Endothelial cell (in vitro differentiated cells): Measurements from ENCODE around the gene RSPH4A. TPM values are rescaled to one million over a fixed set of nuclear protein-coding genes. Genes with fewer than 3 reads are reported as not detected.

ENCODE experiments used
- DNase-seq: peaks from one replicate; pipeline ENCODE4 v3.0.0; 2021; ENCODE audit warnings: low spot score
- H3K27ac Mint-ChIP-seq: one replicate; pipeline ENCODE4 v1.8.0; 2021; ENCODE audit warnings: mixed read lengths, inconsistent platforms; ENCODE audit not compliant: unreplicated experiment
- H3K27me3 Mint-ChIP-seq: one replicate; pipeline ENCODE4 v1.8.0; 2021; ENCODE audit warnings: mild to moderate bottlenecking, moderate library complexity, mixed read lengths, inconsistent platforms; ENCODE audit not compliant: unreplicated experiment
- H3K36me3 Mint-ChIP-seq: one replicate; pipeline ENCODE4 v1.8.0; 2021; ENCODE audit warnings: mild to moderate bottlenecking, low read depth, mixed read lengths, inconsistent platforms; ENCODE audit not compliant: unreplicated experiment
- H3K4me1 Mint-ChIP-seq: one replicate; pipeline ENCODE4 v1.8.0; 2021; ENCODE audit warnings: mild to moderate bottlenecking, mixed read lengths, inconsistent platforms; ENCODE audit not compliant: unreplicated experiment
- H3K4me3 Mint-ChIP-seq: one replicate; pipeline ENCODE4 v1.8.0; 2021; ENCODE audit warnings: mild to moderate bottlenecking, mixed read lengths, inconsistent platforms; ENCODE audit not compliant: unreplicated experiment
- H3K9me3 Mint-ChIP-seq: one replicate; pipeline ENCODE4 v1.8.0; 2021; ENCODE audit warnings: mixed read lengths, inconsistent platforms; ENCODE audit not compliant: unreplicated experiment
- total RNA-seq: library from RNA; stranded (reverse); fragmentation: NEBNext Ultra II Directional; extraction: Animal tissue kit (Norgen Biotek cat#: 25700); gene quantifications from one replicate; pipeline ENCODE4 v1.2.1, GENCODE V29; 2021; ENCODE audit not compliant: unreplicated experiment
- TF ChIP-seq, protein P1 (sequence below): fragments of 200-600 bp; sonication (generic); IDR thresholded peaks from one replicate; pipeline ENCODE4 v1.5.0; 2021; ENCODE audit warnings: antibody characterized with exemption; ENCODE audit not compliant: unreplicated experiment

RSPH4A gene
- total RNA-seq, 1 donor from 2014 or later = 1.3 TPM

DNA sequence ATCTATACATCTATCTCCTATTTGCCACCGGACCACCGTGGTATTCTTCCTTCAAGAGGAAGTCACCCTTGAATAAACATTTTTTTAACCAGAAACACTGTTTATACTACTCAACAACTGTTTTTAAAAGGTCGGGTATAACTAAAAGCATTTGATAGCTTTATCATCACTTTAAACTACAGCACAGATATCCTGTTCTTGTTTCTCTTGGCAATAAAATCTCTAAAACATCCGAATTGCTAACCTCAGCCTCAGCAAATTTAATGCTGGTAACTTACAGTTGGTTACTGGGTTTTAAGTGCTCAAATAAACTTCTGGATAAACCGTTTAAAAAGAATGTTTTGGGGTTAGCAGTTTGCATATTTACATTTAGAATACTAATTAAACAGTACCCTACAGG, 31.9 kb downstream of the RSPH4A start:
- TF ChIP-seq, protein P1, sequence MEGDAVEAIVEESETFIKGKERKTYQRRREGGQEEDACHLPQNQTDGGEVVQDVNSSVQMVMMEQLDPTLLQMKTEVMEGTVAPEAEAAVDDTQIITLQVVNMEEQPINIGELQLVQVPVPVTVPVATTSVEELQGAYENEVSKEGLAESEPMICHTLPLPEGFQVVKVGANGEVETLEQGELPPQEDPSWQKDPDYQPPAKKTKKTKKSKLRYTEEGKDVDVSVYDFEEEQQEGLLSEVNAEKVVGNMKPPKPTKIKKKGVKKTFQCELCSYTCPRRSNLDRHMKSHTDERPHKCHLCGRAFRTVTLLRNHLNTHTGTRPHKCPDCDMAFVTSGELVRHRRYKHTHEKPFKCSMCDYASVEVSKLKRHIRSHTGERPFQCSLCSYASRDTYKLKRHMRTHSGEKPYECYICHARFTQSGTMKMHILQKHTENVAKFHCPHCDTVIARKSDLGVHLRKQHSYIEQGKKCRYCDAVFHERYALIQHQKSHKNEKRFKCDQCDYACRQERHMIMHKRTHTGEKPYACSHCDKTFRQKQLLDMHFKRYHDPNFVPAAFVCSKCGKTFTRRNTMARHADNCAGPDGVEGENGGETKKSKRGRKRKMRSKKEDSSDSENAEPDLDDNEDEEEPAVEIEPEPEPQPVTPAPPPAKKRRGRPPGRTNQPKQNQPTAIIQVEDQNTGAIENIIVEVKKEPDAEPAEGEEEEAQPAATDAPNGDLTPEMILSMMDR = no peak

DNA sequence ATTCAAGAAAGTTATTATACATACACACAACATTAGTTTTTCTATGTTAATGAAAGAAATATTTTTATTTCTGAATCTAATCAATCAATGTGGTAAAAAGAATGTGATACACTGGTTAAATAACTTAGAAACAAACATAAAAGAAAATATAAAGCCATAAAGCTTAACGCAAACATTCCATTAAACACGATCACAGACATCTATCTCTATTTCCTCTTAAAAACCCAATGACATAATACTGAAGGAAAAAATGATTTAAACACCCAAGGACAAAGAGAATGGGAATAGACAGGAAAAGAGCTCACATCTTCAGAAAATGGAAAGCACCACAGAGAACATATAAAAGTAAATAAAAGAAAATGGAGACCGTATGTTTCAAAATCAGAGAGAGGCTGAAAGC, 32.9 kb downstream of the RSPH4A start:
- Mint-ChIP-seq H3K9me3 (no peaks in the 10 kb centered on the region), H3K4me3 (no peak overlapping the region), H3K27me3 (no peaks in the 10 kb centered on the region), H3K27ac (no peak overlapping the region), H3K36me3 (peaks cover 4% of the 10 kb centered on the region), H3K4me1 (peaks cover 2% of the 10 kb centered on the region)
- DNase-seq = no peak
- TF ChIP-seq, protein P1 = no peak

More for the DNA sequence above, 31.9 kb downstream of the RSPH4A start:
- H3K27me3 Mint-ChIP-seq = no peaks in the 10 kb centered on the region
- H3K36me3 Mint-ChIP-seq = peaks cover 11% of the 10 kb centered on the region
- H3K4me3 Mint-ChIP-seq = no peak overlapping the region
- peaks cover 2% of the 10 kb centered on the region for H3K4me1 Mint-ChIP-seq
- no peaks in the 10 kb centered on the region for H3K9me3 Mint-ChIP-seq
- DNase-seq = no peak
- H3K27ac Mint-ChIP-seq = peak overlapping the region; percentile 74

DNA sequence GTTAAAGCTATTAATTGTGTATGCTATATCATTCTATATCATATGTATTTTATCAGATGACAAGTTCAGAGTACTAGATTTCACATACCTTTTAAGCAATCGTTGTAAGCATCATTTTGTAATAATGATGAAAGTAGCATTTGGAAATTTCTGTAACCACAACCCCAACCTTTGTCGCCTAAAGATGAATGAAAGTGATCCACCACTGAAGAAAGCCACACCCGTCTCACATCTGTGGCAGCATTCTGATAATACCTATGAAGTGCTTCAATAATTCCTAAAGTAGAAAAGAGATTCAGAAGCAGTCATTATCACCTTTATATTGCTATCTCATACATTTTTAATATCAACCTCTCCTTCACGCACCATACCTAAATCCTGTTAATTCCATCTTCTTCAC, 35.6 kb downstream of the RSPH4A start:
- DNase-seq = no peak
- TF ChIP-seq, protein P1 = no peak
- Mint-ChIP-seq H3K9me3 (no peaks in the 10 kb centered on the region), H3K27me3 (no peaks in the 10 kb centered on the region), H3K36me3 (peaks cover 8% of the 10 kb centered on the region), H3K4me3 (no peak overlapping the region), H3K27ac (no peak overlapping the region), H3K4me1 (peaks cover 2% of the 10 kb centered on the region)

DNA sequence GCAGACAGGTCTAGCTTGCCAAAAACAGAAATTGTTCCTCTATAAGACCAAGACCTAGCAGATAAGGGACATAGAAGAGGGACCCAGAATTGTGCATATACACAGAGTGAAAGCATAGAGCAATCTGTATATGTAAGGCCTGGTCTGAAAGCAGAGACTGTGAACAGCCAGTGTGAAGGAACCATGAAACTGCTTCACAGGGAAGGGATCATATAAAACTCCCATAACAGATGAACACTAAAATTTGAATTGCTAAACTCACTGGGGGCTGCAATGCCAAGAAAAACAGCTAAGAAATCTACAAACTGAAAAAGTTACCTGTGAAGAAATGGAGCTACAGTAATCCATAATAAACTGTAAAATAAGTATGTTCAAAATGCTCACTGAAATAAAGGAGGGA, 45.3 kb downstream of the RSPH4A start:
- TF ChIP-seq, protein P1 = no peak
- no peaks in the 10 kb centered on the region for H3K9me3 Mint-ChIP-seq
- no peaks in the 10 kb centered on the region for H3K27me3 Mint-ChIP-seq
- H3K4me3 Mint-ChIP-seq = no peak overlapping the region
- no peaks in the 10 kb centered on the region for H3K36me3 Mint-ChIP-seq
- DNase-seq = no peak
- peaks cover 5% of the 10 kb centered on the region for H3K4me1 Mint-ChIP-seq
- H3K27ac Mint-ChIP-seq = no peak overlapping the region

DNA sequence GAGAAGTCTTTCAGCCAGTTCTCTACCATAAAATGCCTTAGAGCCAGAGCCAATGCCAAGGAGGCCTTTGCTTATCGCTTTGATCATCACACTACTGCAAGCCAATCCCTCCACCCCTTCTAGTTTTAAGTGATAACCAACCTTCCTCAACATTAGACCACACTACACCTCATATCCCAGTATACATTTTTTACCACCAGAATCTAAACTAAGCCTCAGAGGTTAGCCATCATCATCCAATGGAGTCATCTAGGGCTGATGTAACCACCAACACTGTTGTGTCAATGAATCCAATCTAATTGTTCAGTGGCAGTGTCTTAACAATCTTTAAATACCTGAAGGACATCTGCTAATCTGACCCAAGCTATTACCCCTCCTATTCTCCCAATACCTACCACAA, 45.9 kb downstream of the RSPH4A start:
- peak overlapping the region; percentile 33 for H3K27ac Mint-ChIP-seq
- TF ChIP-seq, protein P1 = no peak
- no peaks in the 10 kb centered on the region for H3K27me3 Mint-ChIP-seq

More for the DNA sequence above, 45.9 kb downstream of the RSPH4A start:
- Mint-ChIP-seq H3K36me3 (no peaks in the 10 kb centered on the region), H3K4me1 (peaks cover 5% of the 10 kb centered on the region), H3K4me3 (no peak overlapping the region), H3K9me3 (no peaks in the 10 kb centered on the region)
- no peak for DNase-seq
